Keratinocyte (primary cell): Measurements from ENCODE around the gene CDAN1. TPM values are rescaled to one million over a fixed set of nuclear protein-coding genes. Genes with fewer than 3 reads are reported as not detected.

Experiments used
- DNase-seq: peaks from one replicate; pipeline ENCODE4 v3.0.0-alpha.2; 2011; ENCODE audit warnings: low read depth, missing footprints, low spot score
- FAIRE-seq: peaks from 2 replicates; lab custom pipeline; 2011; peaks lifted over from hg19 to GRCh38; lab: Jason Lieb, UNC
- H2AFZ ChIP-seq: 2 replicates; pipeline ENCODE4 v1.6.0; 2012; ENCODE audit warnings: low read length, control low read depth, inconsistent platforms; ENCODE audit not compliant: control insufficient read depth
- H3K27ac ChIP-seq: 2 replicates; pipeline ENCODE4 v1.5.1; 2011; ENCODE audit warnings: low read length; ENCODE audit not compliant: control insufficient read depth, insufficient read depth
- H3K27me3 ChIP-seq: 3 replicates; pipeline ENCODE4 v1.6.0; 2011; ENCODE audit warnings: low read length; ENCODE audit not compliant: control insufficient read depth, insufficient read depth; ENCODE audit errors: extremely low read depth
- H3K36me3 ChIP-seq, 2 experiments: 2 replicates in 1 of 2; 3 replicates in 1 of 2; pipeline ENCODE4 v1.5.1; 2011; ENCODE audit warnings: low read length in 2 of 2, mild to moderate bottlenecking in 1 of 2; ENCODE audit not compliant: control insufficient read depth in 2 of 2, insufficient read depth in 2 of 2; ENCODE audit errors: extremely low read depth in 1 of 2
- H3K4me1 ChIP-seq: 3 replicates; pipeline ENCODE4 v1.5.1; 2011; ENCODE audit warnings: low read length; ENCODE audit not compliant: control insufficient read depth, insufficient read depth; ENCODE audit errors: extremely low read depth
- H3K4me2 ChIP-seq: 3 replicates; pipeline ENCODE4 v1.6.0; 2011; ENCODE audit warnings: low read depth, low read length; ENCODE audit not compliant: control insufficient read depth, insufficient read depth; ENCODE audit errors: extremely low read depth
- H3K4me3 ChIP-seq, 3 experiments: fragments of 200-600 bp in 1 of 3; sonication (generic) in 1 of 3; 2 replicates in 2 of 3; 3 replicates in 1 of 3; pipeline ENCODE4 v1.5.1; 2011 to 2016; ENCODE audit warnings: low read length in 3 of 3, mild to moderate bottlenecking in 3 of 3, control low read depth in 2 of 3, inconsistent platforms in 1 of 3, low read depth in 1 of 3, mixed read lengths in 1 of 3, mixed run types in 1 of 3, moderate library complexity in 1 of 3; ENCODE audit not compliant: control insufficient read depth in 2 of 3, insufficient read depth in 2 of 3; ENCODE audit errors: extremely low read depth in 1 of 3
- H3K79me2 ChIP-seq: 2 replicates; pipeline ENCODE4 v1.6.0; 2012; ENCODE audit warnings: low read length; ENCODE audit not compliant: control insufficient read depth, insufficient read depth
- H3K9ac ChIP-seq: 3 replicates; pipeline ENCODE4 v1.6.0; 2011; ENCODE audit warnings: low read length; ENCODE audit not compliant: control insufficient read depth, insufficient read depth; ENCODE audit errors: extremely low read depth
- H3K9me1 ChIP-seq: 3 replicates; pipeline ENCODE4 v1.6.0; 2011; ENCODE audit warnings: low read length; ENCODE audit not compliant: control insufficient read depth, insufficient read depth; ENCODE audit errors: extremely low read depth
- H3K9me3 ChIP-seq: 2 replicates; pipeline ENCODE4 v1.5.1; 2012; ENCODE audit warnings: low read depth, low read length; ENCODE audit not compliant: control insufficient read depth
- H4K20me1 ChIP-seq: 3 replicates; pipeline ENCODE4 v1.6.0; 2011; ENCODE audit warnings: low read length; ENCODE audit not compliant: control insufficient read depth, insufficient read depth; ENCODE audit errors: extremely low read depth
- CTCF ChIP-seq, 3 experiments: IDR thresholded peaks in 1 of 3; conservative IDR thresholded peaks in 1 of 3; optimal IDR thresholded peaks in 1 of 3; 2 replicates in 2 of 3; 3 replicates in 1 of 3; pipeline versions ENCODE3 to v1.5.1; 2011; ENCODE audit warnings: low read length in 3 of 3, mild to moderate bottlenecking in 3 of 3, moderate library complexity in 2 of 3, control low read depth in 1 of 3, inconsistent platforms in 1 of 3; ENCODE audit not compliant: insufficient read depth in 2 of 3; ENCODE audit errors: extremely low read depth in 1 of 3
- EZH2 ChIP-seq: IDR thresholded peaks from one replicate; pipeline ENCODE4 v1.6.1; 2012; ENCODE audit warnings: inconsistent platforms, mild to moderate bottlenecking, low read length, moderate library complexity
- dilution Hi-C: fragments of 300-500 bp; cut with MboI; formaldehyde crosslinking; loops from one replicate; pipeline ENCODE4 v1.7.0; 2020; ENCODE audit warnings: low sequenced_read_pairs; ENCODE audit not compliant: extremely low pct_ligation_motif_present
- polyA plus RNA-seq, 5 experiments: library from polyadenylated mRNA; depleted of rRNA in 3 of 5; stranded (reverse) in 3 of 5; stranded (forward) in 1 of 5; unstranded in 1 of 5; fragments of >200 nt; gene quantifications; 1 replicate in 1 of 5; 2 replicates in 3 of 5; 3 replicates in 1 of 5; pipeline versions ENCODE4 v1.2.1 to v1.2.3, GENCODE V29; 2011 to 2012; ENCODE audit warnings: missing spikeins in 2 of 5, low read depth in 1 of 5, low replicate concordance in 1 of 5

The CDAN1 gene
- polyA plus RNA-seq, 1 donor (not counting 4 experiments of a cell fraction or from before 2014, with no cell fraction given) = 3.8 TPM

- FAIRE-seq = no peak
- no peak overlapping the region for H3K9ac ChIP-seq
- no peaks in the 10 kb centered on the region for H4K20me1 ChIP-seq
- TF ChIP-seq CTCF (optimal IDR thresholded peaks at IDR 0.05 in 1 of 3, IDR thresholded peaks at IDR 0.05 in 1 of 3, conservative IDR thresholded peaks at IDR 0.05 in 1 of 3; ENCODE audit: extremely low read depth in 1 of 3, insufficient read depth in 2 of 3, low read length in 3 of 3) = no peak
- TF ChIP-seq EZH2 = no peak
- H3K36me3 ChIP-seq = peaks cover 0 to 1% of the 10 kb centered on the region in 2 experiments
- no peaks in the 10 kb centered on the region for H3K4me1 ChIP-seq
- H3K9me1 ChIP-seq = no peaks in the 10 kb centered on the region
- no peak overlapping the region for H3K27ac ChIP-seq
- H2AFZ ChIP-seq = no peak overlapping the region
- no peak overlapping the region for H3K4me3 ChIP-seq
- dilution Hi-C loops = no loop called here
- H3K27me3 ChIP-seq = no peaks in the 10 kb centered on the region
- no peak for DNase-seq
- H3K9me3 ChIP-seq = no peaks in the 10 kb centered on the region
- no peak overlapping the region for H3K4me2 ChIP-seq
- no peaks in the 10 kb centered on the region for H3K79me2 ChIP-seq
Observed at GRCh38 chr15:42716125-42716524, 20.8 kb downstream of the CDAN1 start.

DNA sequence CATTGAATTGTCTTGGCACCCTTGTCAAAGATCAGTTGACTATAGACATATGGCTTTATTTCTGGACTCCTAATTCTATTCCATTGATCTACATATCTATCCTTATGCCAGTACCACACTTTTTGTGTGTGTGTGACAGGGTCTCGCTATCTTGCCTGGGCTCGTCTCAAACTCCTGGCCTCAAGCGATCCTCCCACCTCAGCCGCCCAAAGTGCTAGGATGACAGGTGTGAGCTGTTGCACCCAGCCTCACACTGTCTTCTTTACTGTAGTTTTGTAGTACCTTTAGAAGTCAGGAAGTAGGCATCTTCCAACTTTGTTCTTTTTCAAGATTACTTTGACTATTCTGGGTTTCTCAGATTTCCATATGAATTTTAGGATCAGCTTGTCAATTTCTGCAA, 24.3 kb downstream of the CDAN1 start:
- DNase-seq = no peak

More for the DNA sequence above, 24.3 kb downstream of the CDAN1 start:
- no peak overlapping the region for H3K27ac ChIP-seq
- FAIRE-seq = no peak
- no peaks in the 10 kb centered on the region for H4K20me1 ChIP-seq
- H2AFZ ChIP-seq = no peak overlapping the region
- no peak overlapping the region for H3K4me2 ChIP-seq
- dilution Hi-C loops = no loop called here
- H3K36me3 ChIP-seq = no peaks in the 10 kb centered on the region
- no peaks in the 10 kb centered on the region for H3K9me1 ChIP-seq
- H3K4me1 ChIP-seq = peaks cover 4% of the 10 kb centered on the region
- no peaks in the 10 kb centered on the region for H3K9me3 ChIP-seq
- H3K79me2 ChIP-seq = no peaks in the 10 kb centered on the region
- TF ChIP-seq CTCF (optimal IDR thresholded peaks at IDR 0.05 in 1 of 3, IDR thresholded peaks at IDR 0.05 in 1 of 3, conservative IDR thresholded peaks at IDR 0.05 in 1 of 3; ENCODE audit: extremely low read depth in 1 of 3, insufficient read depth in 2 of 3, low read length in 3 of 3) (no peak), EZH2 (no peak)
- no peak overlapping the region for H3K4me3 ChIP-seq
- H3K27me3 ChIP-seq = no peaks in the 10 kb centered on the region
- no peak overlapping the region for H3K9ac ChIP-seq
